ENCODE data around the gene RUSC2. TPM values are rescaled to one million over a fixed set of nuclear protein-coding genes. Genes with fewer than 3 reads are reported as not detected.
"Not testable (repeated sequence)": the region's sequence is repeated elsewhere in the genome, so short reads cannot be mapped to it uniquely, and the experiment has no call there.

Gene RUSC2
- total and polyA plus RNA-seq, 10 of the 15 experiments (the other 5 are each of a cell fraction or from before 2014, with no cell fraction given): not detected

GRCh38 chr9:35490910-35491465 is 1.1 kb downstream of the RUSC2 start:
- Histone ChIP-seq H3K4me2 (ENCODE audit: control insufficient read depth, insufficient read depth) (no peak overlapping the region), H3K27ac (ENCODE audit: control insufficient read depth, insufficient read depth) (no peak overlapping the region), H4K20me1 (ENCODE audit: control insufficient read depth, insufficient read depth) (no peaks in the 10 kb centered on the region), H3K27me3 (replicated peaks in 1 of 2; ENCODE audit: control insufficient read depth in 2 of 2, insufficient read depth in 2 of 2, low read length in 1 of 2) (peaks cover 4 to 7% of the 10 kb centered on the region in 2 experiments; a peak in 3 of 4 replicates), H3K79me2 (ENCODE audit: control insufficient read depth, insufficient read depth, low read length) (no peaks in the 10 kb centered on the region), H3K9me3 (replicated peaks; ENCODE audit: control insufficient read depth, insufficient read depth, low read length) (no peaks in the 10 kb centered on the region), H3K9ac (ENCODE audit: control insufficient read depth, insufficient read depth, low read length) (no peak overlapping the region), H3K36me3 (ENCODE audit: control insufficient read depth in 2 of 2, insufficient read depth in 2 of 2, low read length in 1 of 2) (no peaks in the 10 kb centered on the region), H2AFZ (ENCODE audit: control insufficient read depth, low read depth, low read length) (no peak overlapping the region), H3K4me3 (peak overlapping the region; percentile 50; the same call in 1 of the 2 replicates), H3K4me1 (ENCODE audit: control insufficient read depth, insufficient read depth, low read length) (no peaks in the 10 kb centered on the region)
- WGBS (ENCODE audit: insufficient coverage, insufficient replicate concordance, low lambda C conversion rate, missing lambda C conversion rate): 69% methylated on average over 12 of the region's 12 CpGs
- intact Hi-C loops (cut with micrococcal nuclease; ENCODE audit: unreplicated experiment): no loop called here
- CTCF ChIA-PET: no interaction called here
- ATAC-seq (no peak), DNase-seq (ENCODE audit: low read depth, low spot score) (no peak), FAIRE-seq (no peak)
- TF ChIP-seq PAX8 (IDR thresholded peaks at IDR 0.05) (no peak), CEBPZ (IDR thresholded peaks at IDR 0.05; ENCODE audit: low read depth, low read length) (no peak), TCF7 (IDR thresholded peaks at IDR 0.05; ENCODE audit: borderline replicate concordance) (no peak), ESRRA (IDR thresholded peaks at IDR 0.05; ENCODE audit: low read length) (no peak), CTCF (IDR thresholded peaks at IDR 0.05 in 2 of 3, conservative IDR thresholded peaks at IDR 0.05 in 1 of 3; ENCODE audit: control insufficient read depth in 2 of 3, extremely low read depth in 1 of 3, insufficient read depth in 1 of 3, low read depth in 3 of 3, low read length in 3 of 3) (no peak), RAD21 (IDR thresholded peaks at IDR 0.05; ENCODE audit: insufficient read depth, low read depth, low read length) (no peak), TCF12 (IDR thresholded peaks at IDR 0.05; ENCODE audit: low read depth, low read length) (no peak), IRF4 (IDR thresholded peaks at IDR 0.05; ENCODE audit: low read depth, low read length) (no peak), ZNF622 (IDR thresholded peaks at IDR 0.05) (no peak), FOXM1 (IDR thresholded peaks at IDR 0.05; ENCODE audit: low read depth, low read length) (no peak)
- in situ Hi-C loops (cut with MboI): no loop called here
- RAD21 ChIA-PET (ENCODE audit: unreplicated experiment): no interaction called here
- POLR2A ChIA-PET: no interaction called here
- no TSS peak for BruUV-seq (replicated peaks)
- SMC1A ChIA-PET (ENCODE audit: uncharacterized antibody, unreplicated experiment): no interaction called here

GRCh38 chr9:35493119-35493518 is 3.2 kb downstream of the RUSC2 start:
- POLR2A ChIA-PET; H3K27me3 ChIP-seq (replicated peaks in 1 of 2; ENCODE audit: control insufficient read depth in 2 of 2, insufficient read depth in 2 of 2, low read length in 1 of 2); BruUV-seq (replicated peaks); H3K9me3 ChIP-seq (replicated peaks; ENCODE audit: control insufficient read depth, insufficient read depth, low read length); H3K36me3 ChIP-seq (ENCODE audit: control insufficient read depth in 2 of 2, insufficient read depth in 2 of 2, low read length in 1 of 2); H3K4me2 ChIP-seq (ENCODE audit: control insufficient read depth, insufficient read depth); FAIRE-seq; H4K20me1 ChIP-seq (ENCODE audit: control insufficient read depth, insufficient read depth); H2AFZ ChIP-seq (ENCODE audit: control insufficient read depth, low read depth, low read length); RAD21 ChIA-PET (ENCODE audit: unreplicated experiment); in situ Hi-C loops (cut with MboI); H3K9ac ChIP-seq (ENCODE audit: control insufficient read depth, insufficient read depth, low read length); intact Hi-C loops (cut with micrococcal nuclease; ENCODE audit: unreplicated experiment); CTCF ChIA-PET; ATAC-seq; H3K4me3 ChIP-seq; SMC1A ChIA-PET (ENCODE audit: uncharacterized antibody, unreplicated experiment); DNase-seq (ENCODE audit: low read depth, low spot score); H3K4me1 ChIP-seq (ENCODE audit: control insufficient read depth, insufficient read depth, low read length); H3K79me2 ChIP-seq (ENCODE audit: control insufficient read depth, insufficient read depth, low read length); H3K27ac ChIP-seq (ENCODE audit: control insufficient read depth, insufficient read depth): not testable (repeated sequence)
- 0% methylated on average over 1 of the region's 1 CpG for WGBS (ENCODE audit: insufficient coverage, insufficient replicate concordance, low lambda C conversion rate, missing lambda C conversion rate)
